ENCODE measurements around the gene EHBP1.
"Not testable (repeated sequence)": the region's sequence is repeated elsewhere in the genome, so short reads cannot be mapped to it uniquely, and the experiment has no call there.

EHBP1 gene

DNA sequence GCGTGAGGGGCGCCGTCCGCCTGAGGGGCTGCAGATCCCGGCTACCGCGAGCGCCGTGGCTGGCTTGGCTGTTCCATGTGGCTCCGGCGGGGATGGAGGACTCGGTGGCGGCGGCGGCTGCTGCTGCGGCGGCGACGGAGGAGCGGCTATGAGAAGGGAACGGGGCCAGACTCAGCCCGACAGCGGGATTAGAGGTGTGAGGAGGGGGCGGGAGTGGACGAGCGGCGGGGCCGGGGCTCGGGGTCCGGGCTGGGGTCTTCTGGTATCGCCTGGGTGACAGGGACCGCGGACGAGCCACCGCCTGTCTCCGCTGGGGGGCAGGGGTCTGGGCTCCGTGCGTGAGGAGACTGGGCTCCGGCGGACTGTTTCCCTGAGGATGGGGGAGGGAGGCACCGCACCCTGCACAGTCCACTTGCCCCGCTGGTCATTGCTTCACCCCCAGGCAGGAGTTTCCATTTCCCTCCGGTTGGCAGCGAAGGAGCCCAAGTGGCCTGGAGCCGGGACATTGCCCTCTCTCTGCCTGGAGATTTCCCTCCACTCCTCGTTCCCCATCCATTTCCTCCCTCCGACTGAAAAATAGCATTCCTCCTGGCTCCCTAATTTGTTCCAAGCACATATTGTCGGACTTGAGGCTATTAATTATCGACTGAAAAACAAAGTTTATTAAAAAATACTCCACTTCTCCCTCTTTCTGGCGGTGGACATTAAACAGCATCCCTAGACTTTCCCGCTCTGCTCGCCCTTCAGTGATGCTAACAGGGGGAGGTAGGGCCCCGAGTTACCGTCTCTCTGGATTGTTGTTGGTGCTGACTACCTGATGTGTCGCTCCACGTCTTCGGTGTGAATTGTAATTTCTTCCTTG lies 577 bp downstream of the EHBP1 start:
- DNase-seq = no peak

DNA sequence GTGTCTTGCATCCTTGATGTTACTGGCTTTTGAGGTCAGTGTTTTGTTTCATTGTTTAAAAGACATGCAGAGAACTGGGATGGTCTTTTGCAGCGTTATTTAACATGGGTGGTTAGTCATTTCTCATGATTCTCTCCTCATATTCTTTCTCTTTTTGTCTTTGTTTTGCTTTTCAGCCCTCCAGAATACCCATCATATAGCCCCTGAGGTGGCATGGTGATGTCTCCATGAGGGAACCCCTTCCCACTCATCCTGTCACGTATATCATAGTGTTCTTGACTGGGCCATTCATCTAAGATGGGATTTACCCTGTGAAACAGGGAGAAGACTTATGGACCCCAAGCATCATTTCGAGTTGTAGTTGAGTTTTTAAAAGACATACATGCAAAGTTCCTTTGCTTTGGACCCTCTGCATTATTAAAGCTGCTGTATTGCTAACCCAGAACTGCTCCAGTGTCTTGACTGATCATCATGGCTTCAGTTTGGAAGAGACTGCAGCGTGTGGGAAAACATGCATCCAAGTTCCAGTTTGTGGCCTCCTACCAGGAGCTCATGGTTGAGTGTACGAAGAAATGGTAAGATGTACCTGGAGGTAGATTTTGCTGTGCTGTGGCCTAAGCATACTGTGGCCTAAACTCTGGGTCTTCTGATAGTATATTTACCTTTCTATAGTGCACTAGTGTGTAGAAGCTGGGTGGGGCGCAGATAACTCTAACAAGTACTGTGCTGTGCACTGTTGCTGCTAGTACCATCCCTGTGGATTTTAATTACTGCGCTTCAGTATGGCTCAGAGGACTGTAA lies 1.4 kb downstream of the EHBP1 start:
- DNase-seq = no peak

DNA sequence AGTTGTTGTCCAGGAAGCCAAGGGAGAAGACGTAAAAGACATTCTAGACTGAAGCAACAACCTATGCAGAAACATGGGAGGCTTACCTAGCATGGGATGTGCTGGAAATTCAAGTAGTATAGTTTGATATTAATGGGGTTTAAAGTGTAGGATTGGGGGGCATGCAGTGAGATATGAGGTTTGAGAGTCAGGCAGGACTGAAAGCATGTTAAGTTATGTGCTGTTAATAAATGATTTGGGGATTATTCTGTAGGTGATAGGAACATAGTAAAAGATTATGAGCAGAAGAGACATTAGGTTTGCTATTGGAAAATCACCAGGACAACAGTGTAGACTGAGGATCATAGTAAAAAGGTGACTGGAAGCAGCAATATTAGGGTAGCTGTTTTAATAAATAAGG lies 3.2 kb downstream of the EHBP1 start:
- DNase-seq = no peak

DNA sequence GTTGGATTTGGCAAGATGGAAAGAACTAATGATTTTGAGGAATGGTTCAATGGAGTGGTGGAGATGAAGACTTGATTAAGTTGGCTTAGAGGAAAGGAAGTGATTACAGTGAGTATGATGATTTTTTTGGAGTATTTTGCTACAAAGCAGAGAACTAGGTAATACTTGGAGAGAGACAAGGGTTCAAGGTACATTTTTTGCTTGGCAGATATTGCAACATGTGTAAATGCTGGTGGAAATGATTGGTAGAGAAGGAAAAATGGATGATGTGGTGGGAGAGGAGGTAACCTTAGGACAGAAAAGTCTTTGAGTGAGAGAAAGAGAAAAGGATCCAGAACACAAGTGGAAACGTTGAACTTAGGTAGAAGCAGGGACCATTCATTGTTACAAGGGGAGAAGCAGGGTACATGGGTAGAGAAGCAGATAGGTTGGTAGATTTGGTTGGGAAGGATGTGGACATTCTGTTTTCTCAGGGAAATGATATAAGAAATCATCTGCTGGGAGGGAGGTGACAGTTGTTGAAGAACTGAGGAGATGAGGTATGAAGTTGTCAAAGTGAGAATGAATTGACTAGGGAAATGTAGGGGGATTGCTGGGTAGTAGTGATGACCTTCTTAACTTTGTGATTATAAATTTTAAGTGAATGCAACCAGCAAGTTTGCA lies 6.5 kb downstream of the EHBP1 start:
- DNase-seq = no peak

DNA sequence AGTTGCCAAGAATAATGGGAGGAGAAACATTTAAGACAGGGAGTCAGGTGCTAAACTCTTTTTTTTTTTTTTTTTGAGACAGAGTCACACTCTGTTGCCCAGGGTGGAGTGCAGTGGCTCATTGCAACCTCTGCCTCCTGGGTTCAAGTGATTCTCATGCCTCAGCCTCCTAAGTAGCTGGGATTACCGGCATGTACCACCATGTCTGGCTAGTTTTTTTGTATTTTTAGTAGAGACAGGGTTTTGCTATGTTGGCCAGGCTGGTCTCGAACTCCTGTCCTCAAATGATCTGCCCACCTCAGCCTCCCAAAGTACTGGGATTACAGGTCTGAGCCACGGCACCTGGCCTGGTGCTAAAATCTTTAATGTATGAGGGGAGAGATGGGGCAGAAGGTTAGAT lies 7.7 kb downstream of the EHBP1 start:
- DNase-seq = not testable (repeated sequence)

DNA sequence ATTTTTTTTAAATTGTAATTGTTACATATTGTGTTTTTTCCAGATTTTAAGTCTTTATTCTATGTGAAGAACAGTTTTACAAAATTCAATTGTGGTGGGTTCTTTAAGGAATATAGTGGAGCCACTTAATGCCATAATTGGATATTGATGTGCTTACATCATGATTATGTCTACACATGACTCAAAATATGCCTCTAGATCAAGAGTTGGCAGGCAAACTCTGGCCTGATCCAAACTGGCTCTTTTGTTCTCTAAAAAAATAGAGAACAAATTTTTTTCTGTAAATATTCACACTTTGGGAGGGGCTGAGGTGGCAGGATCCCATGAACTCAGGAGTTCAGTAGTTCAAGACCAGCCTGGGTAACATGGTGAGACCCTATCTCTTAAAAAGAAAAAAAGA lies 8.3 kb downstream of the EHBP1 start:
- DNase-seq = no peak

DNA sequence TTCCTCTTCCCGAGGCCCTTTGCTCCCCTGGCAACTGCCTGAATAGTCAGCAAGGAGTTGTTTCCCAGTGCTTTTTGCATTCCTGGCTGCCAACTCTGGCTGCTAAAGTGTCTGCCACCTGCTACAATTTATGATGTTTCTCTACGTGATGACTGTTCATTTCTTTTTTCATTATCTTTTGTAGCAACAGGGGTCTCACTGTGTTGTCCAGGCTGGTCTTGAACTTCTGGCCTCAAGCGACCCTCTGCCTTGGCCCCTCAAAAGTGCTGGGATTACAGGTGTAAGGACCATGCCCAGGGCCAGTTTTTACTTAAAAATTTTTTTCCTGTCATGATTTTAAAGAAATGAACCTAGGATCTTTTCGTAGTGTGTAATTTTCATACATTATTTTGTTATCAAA lies 11.3 kb downstream of the EHBP1 start:
- no peak for DNase-seq

DNA sequence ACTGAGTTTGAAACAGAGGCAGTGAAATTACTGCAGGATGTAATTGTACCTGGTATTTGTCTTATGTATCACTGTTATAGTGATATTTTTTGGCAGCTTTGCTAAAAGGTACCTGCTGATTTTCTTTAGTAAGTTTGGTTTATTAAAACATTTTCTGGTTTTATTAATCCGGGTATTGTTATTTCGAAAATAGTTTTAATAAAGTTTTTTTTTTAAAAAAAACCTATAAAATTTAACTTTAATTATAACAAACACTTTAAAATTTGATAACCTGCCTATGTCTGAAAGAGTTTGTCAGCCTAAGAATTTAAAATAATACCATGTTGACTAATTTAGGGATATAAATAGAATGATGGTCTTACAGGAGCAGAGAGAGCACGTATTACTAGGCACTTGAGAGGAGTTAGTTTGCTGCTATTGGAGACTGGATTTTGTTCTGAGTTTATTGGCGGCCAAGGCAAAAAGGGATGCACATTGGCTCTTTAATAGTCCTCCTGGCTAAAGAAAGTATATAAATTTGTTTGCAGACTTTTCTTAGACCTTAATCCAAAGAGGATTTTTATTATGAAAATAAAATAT lies 12.1 kb downstream of the EHBP1 start:
- no peak for DNase-seq

DNA sequence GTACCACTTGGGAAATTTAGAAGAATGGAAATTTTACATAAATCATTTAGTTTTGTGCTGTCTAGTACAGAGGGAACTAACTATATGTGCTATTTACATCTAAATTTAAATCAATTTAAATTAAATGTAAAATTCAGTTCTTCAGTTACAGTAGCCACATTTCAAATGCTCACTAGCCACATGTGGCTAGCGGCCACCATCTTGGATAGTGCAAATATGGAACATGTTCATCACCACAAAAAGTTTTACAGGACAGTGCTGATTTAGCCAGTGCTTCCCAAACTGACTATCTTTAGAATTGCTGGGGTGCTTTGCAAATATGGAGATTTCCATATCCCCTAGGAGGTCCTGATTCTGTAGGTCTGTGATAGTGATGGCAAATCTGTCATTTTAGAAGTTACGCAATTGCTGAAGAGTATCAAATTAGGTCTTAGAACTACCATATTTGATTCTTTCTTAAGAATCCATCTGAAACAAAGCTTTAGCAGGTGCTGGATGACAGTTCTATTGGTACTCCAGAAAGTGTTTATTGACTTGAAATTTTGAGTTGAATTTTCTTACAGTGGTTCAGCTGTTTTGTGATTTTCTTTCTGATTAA lies 12.8 kb downstream of the EHBP1 start:
- no peak for DNase-seq

DNA sequence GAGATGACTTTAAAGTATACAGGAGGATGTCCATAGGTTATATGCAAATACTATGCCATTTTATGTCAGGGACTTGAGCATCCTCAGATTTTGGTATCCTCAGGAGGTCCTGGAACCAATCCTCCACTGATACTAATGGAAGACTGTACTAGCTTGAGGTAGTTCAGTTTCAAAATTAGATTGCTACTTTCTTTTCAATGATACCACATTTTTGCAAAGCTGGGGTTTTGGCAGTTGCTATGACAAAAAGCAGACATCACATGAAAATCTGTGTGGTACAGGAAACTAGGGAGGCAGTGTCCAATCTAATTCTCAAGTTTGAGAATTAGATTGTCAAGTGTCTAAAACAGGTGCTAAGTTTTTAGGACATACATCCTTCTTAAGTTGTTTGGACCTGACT lies 14.2 kb downstream of the EHBP1 start:
- DNase-seq = no peak

DNA sequence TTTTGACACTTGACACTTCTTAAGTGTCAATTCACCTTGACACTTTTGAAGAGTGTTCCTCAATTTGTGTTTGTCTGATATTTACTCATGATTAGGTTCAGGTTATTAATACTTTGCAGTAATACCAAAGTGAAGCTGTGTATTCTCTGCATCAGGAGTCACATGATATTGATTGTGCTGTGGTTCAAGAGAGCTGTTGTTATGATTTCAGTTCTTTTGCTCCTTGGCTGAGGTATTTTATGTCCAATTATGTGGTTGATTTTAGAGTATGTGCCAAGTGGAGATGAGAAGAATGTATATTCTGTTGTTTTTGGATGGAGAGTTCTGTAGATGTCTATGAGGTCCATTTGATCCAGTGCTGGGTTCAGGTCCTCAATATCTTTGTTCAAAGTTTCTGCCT lies 17.2 kb downstream of the EHBP1 start:
- no peak for DNase-seq

DNA sequence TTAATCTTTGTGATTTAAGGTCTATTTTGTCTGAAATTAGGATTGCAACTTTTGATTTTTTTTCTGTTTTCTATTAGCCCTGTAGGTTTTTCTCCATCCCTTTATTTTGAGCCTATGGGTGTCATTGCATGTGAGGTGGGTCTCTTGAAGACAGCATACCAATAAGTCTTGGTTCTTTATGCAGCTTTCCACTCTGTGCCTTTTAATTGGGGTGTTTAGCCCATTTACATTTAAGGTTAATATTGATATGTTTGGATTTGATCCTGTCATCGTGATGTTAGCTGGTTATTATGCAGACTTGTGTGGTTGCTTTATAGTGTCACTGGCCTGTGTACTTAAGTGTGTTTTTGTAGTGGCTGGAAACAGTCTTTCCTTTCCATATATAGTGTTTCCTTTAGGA lies 17.7 kb downstream of the EHBP1 start:
- DNase-seq = no peak

DNA sequence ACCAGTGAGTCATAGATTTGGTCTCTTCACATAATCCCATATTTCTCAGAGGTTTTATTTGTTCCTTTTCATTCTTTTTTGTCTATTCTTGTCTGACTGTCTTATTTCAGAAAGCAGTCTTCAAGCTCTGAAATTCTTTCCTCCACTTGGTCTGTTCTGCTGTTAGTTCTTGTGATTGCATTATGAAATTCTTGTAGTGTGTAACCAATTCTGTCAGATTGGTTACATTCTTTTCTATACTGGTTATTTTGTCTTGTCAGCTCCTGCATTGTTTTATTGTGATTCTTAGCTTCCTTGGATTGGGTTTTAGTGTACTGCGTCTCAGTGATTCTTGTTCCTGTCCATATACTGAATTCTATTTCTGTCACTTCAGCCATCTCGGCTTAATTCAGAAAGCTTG lies 18.6 kb downstream of the EHBP1 start:
- no peak for DNase-seq

DNA sequence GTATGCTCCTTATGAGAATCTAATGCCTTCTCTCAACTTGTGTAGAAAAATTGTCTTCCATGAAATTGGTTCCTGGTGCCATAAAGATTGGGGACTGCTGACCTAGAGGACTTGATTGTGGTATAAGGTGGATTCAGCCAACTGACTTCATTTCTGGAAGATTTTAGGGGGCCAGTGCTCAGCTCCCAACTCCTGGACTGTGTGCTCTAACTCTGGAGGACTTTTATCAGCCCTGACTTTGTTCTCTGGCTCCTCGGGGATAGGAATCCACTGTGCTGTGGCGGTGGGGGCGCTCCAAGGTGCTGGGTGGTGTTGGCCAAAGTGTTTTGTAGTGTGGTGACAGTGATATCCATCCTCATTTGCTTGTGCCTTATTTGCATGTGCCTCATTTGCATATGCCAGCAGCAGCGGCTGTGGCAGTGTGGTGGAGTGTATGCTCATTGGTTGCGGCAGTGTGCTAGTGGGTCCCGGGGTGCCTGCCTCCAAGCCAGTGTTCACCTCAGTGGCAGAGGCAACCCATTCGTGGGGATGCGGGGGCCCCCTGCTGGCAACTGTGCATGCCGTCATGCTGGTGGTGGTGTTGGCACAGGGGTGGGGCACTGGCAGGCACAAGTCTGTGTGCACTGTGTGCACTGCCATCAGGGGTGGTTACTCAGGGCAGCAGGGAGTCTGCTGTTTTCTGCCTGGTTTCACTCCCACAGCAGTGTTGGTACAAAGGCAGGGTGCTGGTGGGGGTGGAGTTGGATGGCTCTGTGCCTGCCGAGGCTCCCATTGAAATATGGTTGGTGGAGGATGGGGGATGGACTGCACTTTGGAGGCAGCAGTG lies 19.6 kb downstream of the EHBP1 start:
- no peak for DNase-seq

DNA sequence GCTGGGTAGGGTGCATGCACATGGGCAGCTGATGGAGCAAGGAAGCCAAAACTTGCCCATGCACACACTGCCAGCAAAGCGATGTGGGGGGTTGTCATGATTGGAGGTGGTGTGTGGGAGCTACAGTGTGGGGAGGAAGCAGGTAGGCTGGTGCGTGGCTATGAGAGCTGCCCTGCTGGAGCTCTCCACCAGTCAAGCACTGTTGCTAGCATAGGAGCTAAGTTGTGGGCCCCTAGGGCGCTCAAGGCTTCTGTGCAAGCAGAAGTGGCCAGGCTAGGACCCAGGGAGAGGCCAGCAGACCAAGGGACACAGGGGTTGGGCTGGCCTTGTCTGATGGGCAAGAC lies 20.2 kb downstream of the EHBP1 start:
- no peak for DNase-seq

DNA sequence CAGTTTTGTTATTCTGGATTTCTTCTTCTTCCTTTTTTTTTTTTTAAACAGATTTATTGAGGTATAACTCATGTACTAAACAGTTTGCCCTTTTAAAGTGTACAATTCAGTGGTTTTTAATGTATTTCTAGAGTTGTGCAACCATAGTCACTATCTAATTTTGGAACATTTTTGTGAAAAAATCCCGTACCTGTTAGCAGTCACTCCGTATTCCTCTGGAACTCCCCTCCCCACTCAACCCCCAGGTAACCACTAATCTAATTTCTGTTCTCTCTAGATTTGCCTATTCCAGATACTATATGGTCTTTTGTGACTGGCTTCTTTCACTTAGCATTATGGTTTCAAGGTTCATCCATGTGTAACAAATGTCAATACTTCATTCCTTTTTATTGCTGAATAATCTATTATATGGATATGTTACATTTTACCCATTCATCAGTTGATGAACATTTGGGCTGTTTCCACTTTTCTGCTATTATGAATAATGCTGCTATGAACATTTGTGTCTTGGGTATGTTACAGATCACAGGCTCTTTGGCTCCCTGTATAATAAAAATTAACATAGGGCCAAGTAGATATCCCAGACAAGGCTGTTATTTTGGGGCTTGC lies 21.9 kb downstream of the EHBP1 start:
- no peak for DNase-seq

DNA sequence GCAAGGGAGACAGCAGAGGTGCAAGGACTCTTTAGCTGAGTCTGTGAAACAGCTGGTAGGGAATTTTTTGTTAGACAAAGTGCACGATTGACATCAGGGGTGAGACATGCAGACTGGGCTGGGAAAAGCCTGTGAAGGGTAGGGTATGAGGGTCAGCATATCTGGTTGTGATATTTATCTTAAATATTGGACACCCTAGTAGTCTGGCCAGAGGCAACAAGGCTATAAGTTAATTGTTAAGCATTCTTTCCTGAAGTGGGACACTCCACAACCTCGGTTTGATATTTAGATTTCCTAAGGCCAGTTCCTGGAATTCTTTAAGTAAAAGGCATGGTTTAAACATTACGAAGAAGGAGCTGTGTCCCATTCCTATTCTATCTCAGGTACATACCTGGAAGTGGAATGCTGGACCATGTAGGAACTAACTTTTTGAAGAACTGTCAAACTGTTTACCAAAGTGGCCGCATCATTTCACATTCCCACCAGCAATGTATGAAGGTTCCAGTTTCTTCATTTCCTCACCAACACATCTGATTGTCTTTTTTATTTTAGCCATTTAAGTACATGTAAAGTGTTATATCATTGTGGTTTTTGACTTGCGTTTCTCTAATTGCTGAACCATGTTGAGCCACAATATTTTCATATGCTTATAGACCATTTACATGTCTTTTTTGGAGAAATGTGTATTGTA lies 22.5 kb downstream of the EHBP1 start:
- DNase-seq = no peak

DNA sequence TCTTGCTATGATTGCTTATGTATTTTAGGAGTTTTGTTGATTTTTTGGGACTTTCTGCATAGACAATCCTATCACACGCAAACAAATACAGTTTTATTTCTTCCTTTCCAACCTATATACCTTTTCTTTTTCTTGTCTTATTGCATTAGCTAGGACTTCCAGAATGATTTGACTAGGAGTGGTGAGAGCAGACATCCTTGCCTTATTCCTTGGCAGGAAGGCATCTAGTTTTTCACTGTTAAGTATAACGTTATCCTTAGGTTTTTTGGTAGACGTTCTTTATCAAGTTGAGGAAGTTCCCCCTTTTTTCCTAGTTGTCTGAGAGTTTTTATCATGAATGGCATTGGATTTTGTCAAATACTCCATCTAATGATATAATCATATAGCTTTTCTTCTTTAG lies 25.8 kb downstream of the EHBP1 start:
- no peak for DNase-seq

DNA sequence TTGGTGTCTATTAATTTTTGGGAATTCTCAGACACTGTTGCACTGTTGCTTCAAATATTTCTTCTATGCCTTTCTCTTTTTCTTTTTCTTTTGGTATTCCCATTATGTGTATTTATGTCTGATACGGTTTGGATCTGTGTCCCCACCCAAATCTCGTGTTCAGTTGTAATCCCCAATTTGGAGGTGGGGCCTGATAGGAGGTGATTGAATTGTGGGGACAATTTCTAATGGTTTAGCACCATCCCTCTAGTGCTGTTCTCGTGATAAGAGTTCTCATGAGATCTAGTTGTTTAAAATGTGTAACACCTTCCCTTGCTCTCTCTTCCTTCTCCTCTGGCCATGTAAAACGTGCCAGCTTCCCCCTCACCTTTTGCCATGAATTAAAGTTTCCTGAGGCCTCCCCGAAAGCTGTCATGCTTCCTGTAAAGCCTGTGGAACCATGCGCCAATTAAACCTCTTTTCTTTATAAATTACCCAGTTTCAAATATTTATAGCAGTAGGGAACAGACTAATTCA lies 26.8 kb downstream of the EHBP1 start:
- no peak for DNase-seq

DNA sequence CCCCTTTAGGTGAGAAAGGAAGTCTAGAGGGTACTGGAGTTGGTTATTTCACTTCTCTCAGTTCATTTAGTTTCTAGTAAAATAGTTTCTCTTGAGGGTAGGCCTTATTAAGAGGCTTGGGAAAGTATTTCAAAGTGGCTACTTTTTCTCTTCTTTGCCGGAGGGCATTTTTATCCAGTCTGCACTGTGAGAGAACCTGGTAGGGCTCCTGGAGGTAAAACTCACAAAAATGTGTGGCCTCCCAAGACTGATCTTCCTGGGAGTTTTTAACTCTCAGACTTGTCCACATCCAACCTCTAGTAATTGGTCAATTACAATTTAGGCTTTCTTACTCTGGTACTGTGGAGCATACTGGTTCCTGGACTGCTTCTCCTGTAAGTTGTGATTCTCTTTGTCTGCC lies 28.0 kb downstream of the EHBP1 start:
- no peak for DNase-seq
